Stimulated activated CD4-positive, alpha-beta T cell treated with anti-CD3 and anti-CD28 coated beads, Interleukin-4, amount 100 ng/mL, for 48 hours (primary cell): ENCODE results near the gene WNT1.

Experiments used
- DNase-seq, 2 donors: peaks; one replicate each; pipeline ENCODE4 v3.0.0-alpha.2; 2020; ENCODE audit warnings: low read depth in 2 of 2

The WNT1 gene

DNA sequence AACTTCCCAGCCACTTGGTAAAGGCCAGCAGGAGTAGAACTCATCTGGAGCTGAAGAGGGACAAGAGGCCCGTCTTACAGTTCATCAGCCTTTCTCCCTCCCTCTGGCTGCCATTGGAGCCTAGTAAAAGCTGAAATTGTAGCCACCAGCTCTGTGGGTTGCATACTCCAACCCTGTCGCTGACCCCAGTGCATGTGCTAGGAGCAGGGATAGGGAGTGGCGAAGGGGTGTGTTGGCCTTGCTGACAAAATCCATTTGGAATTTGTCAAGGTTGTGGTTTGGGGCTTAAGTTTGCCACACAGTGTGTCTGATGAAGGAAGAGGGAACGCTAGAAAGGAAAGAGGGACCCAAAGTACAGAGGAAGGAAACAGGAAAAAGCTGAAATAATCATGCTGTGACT, 16.8 kb upstream of the WNT1 start:
- no peak for DNase-seq

- DNase-seq, result no peak
Measured at GRCh38 chr12:48961801-48962200, 16.3 kb upstream of the WNT1 start.

- DNase-seq, result no peak
Measured at GRCh38 chr12:48965298-48965838, 12.8 kb upstream of the WNT1 start.

GRCh38 chr12:48966177-48966895, 11.8 kb upstream of the WNT1 start:
- DNase-seq, result no peak

DNA sequence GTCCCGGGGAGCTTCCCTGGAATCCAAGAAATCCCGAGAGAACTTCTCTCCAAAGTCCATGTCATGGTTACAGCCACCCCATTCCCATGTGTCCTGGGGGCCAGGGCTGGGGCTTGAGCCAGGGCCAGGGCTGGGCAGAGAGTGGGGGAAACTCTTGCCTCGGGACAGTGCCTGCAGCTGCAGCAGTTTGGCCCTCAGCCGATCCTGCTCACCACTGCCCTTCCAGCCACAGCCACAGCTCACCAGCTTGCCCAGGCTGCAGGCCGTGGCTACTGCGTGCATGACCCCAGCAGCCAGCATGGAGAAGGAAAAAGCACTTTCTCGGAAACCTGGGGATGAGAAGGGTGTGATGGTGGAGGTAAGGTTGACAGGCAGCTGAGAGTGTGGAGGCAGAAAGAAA, 10.1 kb upstream of the WNT1 start:
- DNase-seq, result no peak

GRCh38 chr12:48968467-48968866, 9.7 kb upstream of the WNT1 start:
- DNase-seq, result no peak

DNA sequence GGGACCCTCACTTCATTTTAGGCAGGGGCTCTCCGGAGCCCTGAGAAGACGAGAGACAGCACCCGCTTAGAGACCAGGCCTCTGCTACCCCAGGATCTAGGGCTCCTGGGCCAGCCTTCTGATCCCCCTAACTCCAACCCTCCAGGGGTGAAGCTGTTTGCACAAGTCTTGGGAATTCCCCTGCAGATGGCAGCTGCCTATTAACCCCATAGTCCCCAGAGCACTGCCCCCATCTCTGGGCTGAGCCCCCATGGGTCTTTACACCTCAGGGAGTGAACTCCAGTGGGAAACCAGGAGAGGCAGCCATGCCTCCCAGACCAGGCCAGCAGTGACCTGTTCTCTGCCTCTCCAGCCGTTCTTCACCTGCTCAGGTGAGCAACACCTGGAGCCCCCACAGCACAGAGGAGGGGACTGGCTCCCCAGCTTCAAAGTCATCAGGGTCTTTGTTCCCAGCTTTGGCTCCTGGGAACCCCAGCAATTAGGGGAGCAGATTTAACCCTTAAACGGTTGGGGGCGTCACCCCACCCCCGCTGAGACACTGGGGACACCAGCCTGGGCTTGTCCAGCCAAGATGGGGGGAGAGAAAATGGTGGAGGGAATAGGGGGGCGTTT, 8.9 kb upstream of the WNT1 start:
- DNase-seq, result no peak

DNA sequence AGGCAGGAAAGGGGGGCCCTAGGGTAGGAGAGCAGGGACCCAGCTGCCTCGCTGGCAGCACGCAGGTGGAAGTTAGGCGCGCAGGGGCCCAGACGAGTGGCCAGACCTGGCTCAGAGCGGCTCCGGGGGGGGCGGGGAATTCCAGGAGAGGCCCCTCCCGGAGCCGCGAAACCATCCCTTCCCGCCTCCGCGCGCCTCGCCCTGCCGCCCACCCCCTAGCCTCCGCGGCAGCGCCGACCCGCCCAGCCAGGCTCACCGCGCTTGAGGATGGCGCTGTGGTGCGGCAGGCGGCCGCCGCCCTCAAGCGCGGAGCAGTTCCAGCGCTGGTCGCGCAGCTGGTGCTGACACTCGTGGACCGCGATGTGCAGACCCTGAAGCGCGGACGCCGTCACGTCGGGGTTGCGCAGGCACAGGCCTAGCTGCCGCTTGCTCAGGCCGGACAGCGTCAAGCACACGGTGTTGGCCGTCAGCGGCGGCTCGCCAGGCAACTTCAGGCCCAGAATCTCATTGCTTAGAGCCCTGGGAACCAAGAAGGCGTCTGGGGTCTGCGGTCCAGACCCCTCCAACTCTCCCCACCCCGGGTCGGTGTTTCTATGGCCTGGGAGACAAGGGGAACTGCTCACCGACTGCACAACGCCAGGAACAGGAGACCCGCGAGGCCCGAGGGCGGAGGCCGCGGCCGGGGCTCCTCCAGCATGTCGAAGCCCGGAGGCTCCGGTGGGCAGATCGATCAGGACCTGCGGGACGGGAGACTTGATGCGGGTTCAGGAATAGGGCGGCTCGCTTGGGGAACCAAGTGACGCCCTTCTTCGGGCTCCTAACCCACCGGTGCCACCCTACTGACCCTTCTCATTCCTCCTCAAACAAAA, 8.1 kb upstream of the WNT1 start:
- DNase-seq, result peak in 1 of 2 donors; percentile 17

- no peak for DNase-seq
Measured at GRCh38 chr12:48970702-48971334, 7.3 kb upstream of the WNT1 start.

- peak in 1 of 2 donors; percentile 44 for DNase-seq
Measured at GRCh38 chr12:48972213-48972951, 5.7 kb upstream of the WNT1 start.

DNA sequence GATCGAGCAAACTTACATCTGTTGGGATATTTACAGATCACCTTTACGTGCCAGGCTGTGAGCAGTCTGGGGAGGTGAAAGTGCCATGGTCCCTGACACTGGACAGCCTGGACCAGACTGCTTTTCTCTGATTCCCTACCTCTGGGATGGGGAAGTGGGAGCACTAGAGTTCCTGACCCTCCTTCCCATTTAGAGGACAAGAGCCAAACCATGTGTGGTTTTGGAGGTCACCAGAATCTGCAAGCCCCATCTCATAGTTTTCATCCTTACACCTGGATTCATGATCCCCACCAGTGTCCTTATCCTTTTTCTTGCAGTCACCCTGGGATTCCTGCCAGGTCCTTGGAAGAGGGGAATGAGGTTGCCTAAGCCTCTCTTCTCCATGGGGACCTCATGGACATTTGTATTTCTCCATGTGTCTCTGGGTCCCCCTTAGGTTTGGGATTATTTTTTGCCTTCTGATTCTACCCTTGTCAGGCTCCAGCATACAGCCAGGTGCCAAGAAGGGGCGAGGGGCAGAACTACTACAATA, 5.1 kb upstream of the WNT1 start:
- no peak for DNase-seq

DNA sequence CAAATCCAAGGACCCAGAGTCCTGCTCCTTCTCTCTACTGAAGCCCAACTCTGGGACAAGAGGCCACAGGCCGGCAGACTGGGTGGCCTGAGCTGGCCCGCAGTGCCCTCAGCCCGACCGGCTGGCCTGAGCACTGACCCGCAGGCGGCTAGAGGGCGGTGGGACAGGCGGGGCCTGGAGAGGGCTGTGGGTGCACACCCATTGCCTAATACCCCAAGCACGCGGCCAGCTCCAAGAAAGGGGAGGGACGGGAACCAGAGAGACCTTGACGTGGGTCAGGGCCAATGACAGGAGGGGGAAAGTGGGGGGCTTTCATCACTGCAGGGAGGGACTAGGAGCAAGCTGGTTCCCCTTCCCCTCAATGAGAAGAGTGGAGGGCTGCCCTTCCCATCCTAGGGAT, 4.6 kb upstream of the WNT1 start:
- DNase-seq, result no peak

- DNase-seq, result peak in 1 of 2 donors; percentile 28
Measured at GRCh38 chr12:48973941-48974673, 4.0 kb upstream of the WNT1 start.

GRCh38 chr12:48977290-48978281, 536 bp upstream of the WNT1 start:
- DNase-seq, result peak; percentile 83 to 85

- peak in 1 of 2 donors; percentile 8 for DNase-seq
Measured at GRCh38 chr12:48978741-48979601, 849 bp downstream of the WNT1 start.

DNA sequence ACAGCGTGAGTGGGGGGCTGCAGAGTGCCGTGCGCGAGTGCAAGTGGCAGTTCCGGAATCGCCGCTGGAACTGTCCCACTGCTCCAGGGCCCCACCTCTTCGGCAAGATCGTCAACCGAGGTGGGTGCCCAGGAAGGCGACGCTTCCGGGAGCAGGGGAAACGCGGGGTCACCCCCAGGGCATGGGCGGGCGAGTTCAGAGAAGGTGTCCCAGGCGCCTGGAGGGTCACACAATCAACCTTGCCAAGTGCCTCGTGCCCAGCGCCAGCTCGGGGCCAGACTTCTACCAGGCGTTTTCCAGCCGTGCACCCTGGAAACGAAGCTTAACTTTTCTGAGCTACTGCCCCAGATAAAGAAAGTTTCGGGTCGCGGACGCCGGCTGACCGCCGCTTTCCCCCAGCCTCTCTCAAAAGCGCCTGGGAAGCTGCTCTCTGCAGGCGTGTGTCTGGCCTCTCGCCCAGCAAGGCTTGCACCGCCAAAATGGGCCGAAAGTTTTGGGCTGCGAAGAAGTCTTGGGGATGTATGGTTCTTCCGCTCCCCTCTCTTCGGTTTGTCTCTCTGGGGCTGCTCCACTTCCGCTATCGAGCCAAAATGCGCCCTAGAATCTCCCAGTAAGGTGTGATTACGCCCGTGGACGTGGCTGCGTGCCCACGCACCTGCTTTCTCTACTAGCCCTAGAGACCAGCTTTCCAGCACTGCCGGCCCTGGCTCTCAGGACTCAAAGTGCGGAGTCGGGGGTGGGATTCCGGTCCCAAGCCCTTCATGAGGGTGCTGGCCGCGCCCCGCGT, 1.7 kb downstream of the WNT1 start:
- peak in 1 of 2 donors; percentile 8 for DNase-seq

DNA sequence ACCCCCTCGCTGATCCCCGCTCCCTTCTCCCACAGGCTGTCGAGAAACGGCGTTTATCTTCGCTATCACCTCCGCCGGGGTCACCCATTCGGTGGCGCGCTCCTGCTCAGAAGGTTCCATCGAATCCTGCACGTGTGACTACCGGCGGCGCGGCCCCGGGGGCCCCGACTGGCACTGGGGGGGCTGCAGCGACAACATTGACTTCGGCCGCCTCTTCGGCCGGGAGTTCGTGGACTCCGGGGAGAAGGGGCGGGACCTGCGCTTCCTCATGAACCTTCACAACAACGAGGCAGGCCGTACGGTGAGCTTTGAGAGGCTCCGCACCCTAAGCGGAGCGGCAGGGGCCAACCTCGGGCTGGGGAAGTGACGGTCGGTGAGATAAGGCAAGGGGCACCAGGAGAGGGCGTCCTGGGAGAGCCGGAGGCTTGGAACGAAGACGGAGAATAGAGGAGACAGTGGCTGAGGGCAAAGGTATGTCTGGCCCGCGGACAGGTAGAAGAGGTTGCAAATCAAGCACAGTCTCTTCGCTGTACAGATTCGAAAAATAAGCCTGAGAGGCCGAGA, 2.3 kb downstream of the WNT1 start:
- DNase-seq, result peak in 1 of 2 donors; percentile 27
